ENCODE data around the gene SMARCAD1.

Gene SMARCAD1

DNA sequence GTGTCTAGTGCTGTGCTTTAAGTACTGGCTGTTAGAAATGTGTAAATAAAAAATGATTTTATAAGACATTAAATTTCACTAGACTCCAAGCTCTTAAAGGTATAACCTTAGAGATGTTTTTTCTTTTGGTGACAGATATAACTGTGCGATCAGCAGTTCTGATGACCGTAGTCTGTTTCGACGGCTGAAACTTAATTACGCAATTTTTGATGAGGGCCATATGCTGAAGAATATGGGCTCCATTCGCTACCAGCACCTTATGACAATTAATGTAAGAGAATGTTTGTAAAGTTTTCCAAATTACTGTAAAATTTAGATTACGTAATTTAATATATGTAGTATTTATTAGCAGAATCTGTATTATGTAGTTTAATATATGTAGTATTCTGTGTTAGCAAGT, 68.5 kb downstream of the SMARCAD1 start:
- Histone ChIP-seq H3K4me1 (ENCODE audit: insufficient read depth, poor library complexity, severe bottlenecking) (no peaks in the 10 kb centered on the region), H3K27ac (ENCODE audit: poor library complexity, severe bottlenecking) (no peak overlapping the region), H3K36me3 (ENCODE audit: low read depth) (peaks cover 97% of the 10 kb centered on the region), H3K4me3 (ENCODE audit: severe bottlenecking) (no peak overlapping the region), H3K27me3 (ENCODE audit: insufficient read depth, poor library complexity, severe bottlenecking) (no peaks in the 10 kb centered on the region), H3K9me3 (ENCODE audit: severe bottlenecking) (no peaks in the 10 kb centered on the region)
- ATAC-seq (ENCODE audit: low read depth) (no peak), DNase-seq (ENCODE audit: low spot score) (no peak)
- TF ChIP-seq, protein P1, sequence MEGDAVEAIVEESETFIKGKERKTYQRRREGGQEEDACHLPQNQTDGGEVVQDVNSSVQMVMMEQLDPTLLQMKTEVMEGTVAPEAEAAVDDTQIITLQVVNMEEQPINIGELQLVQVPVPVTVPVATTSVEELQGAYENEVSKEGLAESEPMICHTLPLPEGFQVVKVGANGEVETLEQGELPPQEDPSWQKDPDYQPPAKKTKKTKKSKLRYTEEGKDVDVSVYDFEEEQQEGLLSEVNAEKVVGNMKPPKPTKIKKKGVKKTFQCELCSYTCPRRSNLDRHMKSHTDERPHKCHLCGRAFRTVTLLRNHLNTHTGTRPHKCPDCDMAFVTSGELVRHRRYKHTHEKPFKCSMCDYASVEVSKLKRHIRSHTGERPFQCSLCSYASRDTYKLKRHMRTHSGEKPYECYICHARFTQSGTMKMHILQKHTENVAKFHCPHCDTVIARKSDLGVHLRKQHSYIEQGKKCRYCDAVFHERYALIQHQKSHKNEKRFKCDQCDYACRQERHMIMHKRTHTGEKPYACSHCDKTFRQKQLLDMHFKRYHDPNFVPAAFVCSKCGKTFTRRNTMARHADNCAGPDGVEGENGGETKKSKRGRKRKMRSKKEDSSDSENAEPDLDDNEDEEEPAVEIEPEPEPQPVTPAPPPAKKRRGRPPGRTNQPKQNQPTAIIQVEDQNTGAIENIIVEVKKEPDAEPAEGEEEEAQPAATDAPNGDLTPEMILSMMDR (IDR thresholded peaks at IDR 0.05; ENCODE audit: poor library complexity, severe bottlenecking) = no peak

DNA sequence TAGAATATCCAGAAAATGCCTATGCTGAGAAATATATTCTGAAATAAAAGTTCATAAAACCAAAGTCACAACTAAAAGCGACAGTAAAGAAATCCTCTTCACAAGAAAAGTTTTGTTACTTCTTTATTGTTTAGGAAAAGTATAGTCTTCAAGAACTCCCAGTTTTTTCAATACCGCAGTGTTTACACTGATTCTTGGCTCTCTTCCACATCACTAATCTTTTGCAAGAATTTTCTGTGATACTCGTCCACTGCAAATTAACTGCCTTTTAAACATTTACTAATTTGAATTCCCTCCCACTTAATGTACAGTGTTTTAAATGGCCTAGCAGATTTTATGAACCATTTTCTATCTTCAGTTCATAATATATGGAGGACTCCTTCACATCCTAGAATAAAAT, 69.9 kb downstream of the SMARCAD1 start:
- no peak overlapping the region for H3K27ac ChIP-seq (ENCODE audit: poor library complexity, severe bottlenecking)
- ATAC-seq (ENCODE audit: low read depth) (no peak), DNase-seq (ENCODE audit: low spot score) (no peak)
- no peak overlapping the region for H3K4me3 ChIP-seq (ENCODE audit: severe bottlenecking)
- H3K36me3 ChIP-seq (ENCODE audit: low read depth) = peaks cover 95% of the 10 kb centered on the region
- H3K4me1 ChIP-seq (ENCODE audit: insufficient read depth, poor library complexity, severe bottlenecking) = no peaks in the 10 kb centered on the region
- TF ChIP-seq, protein P1 (IDR thresholded peaks at IDR 0.05; ENCODE audit: poor library complexity, severe bottlenecking) = no peak
- H3K9me3 ChIP-seq (ENCODE audit: severe bottlenecking) = no peaks in the 10 kb centered on the region
- no peaks in the 10 kb centered on the region for H3K27me3 ChIP-seq (ENCODE audit: insufficient read depth, poor library complexity, severe bottlenecking)

DNA sequence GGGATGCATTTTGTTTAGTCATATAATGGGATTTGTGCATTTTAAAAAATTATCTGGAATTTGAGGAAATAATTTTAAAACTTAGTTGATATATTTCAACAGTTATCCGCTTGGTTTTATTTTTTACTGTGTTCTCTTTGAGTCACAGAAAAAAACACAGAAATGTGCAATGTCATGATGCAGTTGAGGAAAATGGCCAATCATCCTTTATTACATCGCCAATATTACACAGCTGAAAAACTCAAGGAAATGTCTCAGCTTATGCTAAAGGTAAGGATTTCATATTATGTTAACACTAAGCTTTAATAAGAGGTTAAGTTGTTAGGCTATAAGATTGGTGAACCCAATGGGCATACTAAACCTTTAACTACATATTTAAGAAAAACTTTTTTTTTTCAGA, 71.1 kb downstream of the SMARCAD1 start:
- no peak for ATAC-seq (ENCODE audit: low read depth)
- Histone ChIP-seq H3K27me3 (ENCODE audit: insufficient read depth, poor library complexity, severe bottlenecking) (no peaks in the 10 kb centered on the region), H3K9me3 (ENCODE audit: severe bottlenecking) (no peaks in the 10 kb centered on the region), H3K4me3 (ENCODE audit: severe bottlenecking) (no peak overlapping the region), H3K27ac (ENCODE audit: poor library complexity, severe bottlenecking) (no peak overlapping the region), H3K36me3 (ENCODE audit: low read depth) (peaks cover 97% of the 10 kb centered on the region), H3K4me1 (ENCODE audit: insufficient read depth, poor library complexity, severe bottlenecking) (no peaks in the 10 kb centered on the region)
- TF ChIP-seq, protein P1 (IDR thresholded peaks at IDR 0.05; ENCODE audit: poor library complexity, severe bottlenecking) = no peak
- no peak for DNase-seq (ENCODE audit: low spot score)

DNA sequence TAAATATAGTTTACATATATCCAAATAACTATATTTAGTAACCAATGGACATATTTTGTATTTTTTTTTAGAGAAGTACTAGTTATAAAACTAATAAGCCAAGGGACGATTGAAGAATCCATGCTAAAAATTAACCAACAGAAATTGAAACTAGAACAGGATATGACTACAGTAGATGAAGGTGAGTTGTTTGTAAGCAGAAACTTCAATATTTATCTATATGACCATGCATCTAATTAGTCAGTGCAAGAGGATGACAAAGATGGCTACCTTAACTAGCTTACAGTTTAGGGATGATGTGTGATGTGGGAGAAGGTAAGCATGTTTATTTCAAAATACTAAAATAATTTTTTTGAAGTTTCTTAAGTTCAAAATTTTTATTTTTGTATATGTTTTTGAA, 77.2 kb downstream of the SMARCAD1 start:
- Histone ChIP-seq H3K36me3 (ENCODE audit: low read depth) (peaks cover 84% of the 10 kb centered on the region), H3K4me1 (ENCODE audit: insufficient read depth, poor library complexity, severe bottlenecking) (no peaks in the 10 kb centered on the region), H3K27me3 (ENCODE audit: insufficient read depth, poor library complexity, severe bottlenecking) (no peaks in the 10 kb centered on the region), H3K9me3 (ENCODE audit: severe bottlenecking) (no peaks in the 10 kb centered on the region), H3K27ac (ENCODE audit: poor library complexity, severe bottlenecking) (no peak overlapping the region), H3K4me3 (ENCODE audit: severe bottlenecking) (no peak overlapping the region)
- DNase-seq (ENCODE audit: low spot score) (no peak), ATAC-seq (ENCODE audit: low read depth) (no peak)
- TF ChIP-seq, protein P1 (IDR thresholded peaks at IDR 0.05; ENCODE audit: poor library complexity, severe bottlenecking) = no peak

DNA sequence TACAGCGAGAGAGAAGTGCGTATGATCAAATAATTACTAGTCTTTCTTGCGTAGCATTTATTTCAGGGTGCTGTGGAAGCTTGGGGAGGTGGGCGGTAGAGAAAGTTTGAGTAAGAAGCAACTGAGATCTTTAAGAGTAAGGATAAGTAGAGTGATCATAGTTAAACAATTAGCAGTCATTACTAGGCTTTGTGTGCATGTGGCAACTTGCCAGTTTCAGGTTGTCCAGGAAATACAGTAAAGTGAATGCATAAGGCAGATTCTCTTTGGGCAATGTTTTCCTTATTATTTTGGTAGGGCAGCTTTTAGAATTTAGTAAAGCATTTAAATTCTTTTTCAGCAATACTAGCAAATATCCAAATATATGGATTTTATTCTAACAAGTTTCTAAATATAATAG, 78.0 kb downstream of the SMARCAD1 start:
- ATAC-seq (ENCODE audit: low read depth) (no peak), DNase-seq (ENCODE audit: low spot score) (no peak)
- H3K27me3 ChIP-seq (ENCODE audit: insufficient read depth, poor library complexity, severe bottlenecking) = no peaks in the 10 kb centered on the region
- no peaks in the 10 kb centered on the region for H3K4me1 ChIP-seq (ENCODE audit: insufficient read depth, poor library complexity, severe bottlenecking)
- peaks cover 84% of the 10 kb centered on the region for H3K36me3 ChIP-seq (ENCODE audit: low read depth)
- H3K9me3 ChIP-seq (ENCODE audit: severe bottlenecking) = no peaks in the 10 kb centered on the region
- H3K4me3 ChIP-seq (ENCODE audit: severe bottlenecking) = no peak overlapping the region
- no peak overlapping the region for H3K27ac ChIP-seq (ENCODE audit: poor library complexity, severe bottlenecking)
- TF ChIP-seq, protein P1 (IDR thresholded peaks at IDR 0.05; ENCODE audit: poor library complexity, severe bottlenecking) = no peak
